Measurements from ENCODE around the gene FAM200B.

GRCh38 chr4:15683143-15683495 is 1.5 kb downstream of the FAM200B start:
- TF ChIP-seq CTCF (IDR thresholded peaks at IDR 0.05; ENCODE audit: borderline replicate concordance, extremely low read depth, low read length, poor library complexity, severe bottlenecking) (no peak), EZH2 (IDR thresholded peaks at IDR 0.05; ENCODE audit: borderline replicate concordance, low read depth, low read length, severe bottlenecking) (no peak)
